ENCODE measurements around the gene SNED1.
A peak's percentile ranks its signal among the peaks of the same experiment; 100 is the strongest.

The SNED1 gene

DNA sequence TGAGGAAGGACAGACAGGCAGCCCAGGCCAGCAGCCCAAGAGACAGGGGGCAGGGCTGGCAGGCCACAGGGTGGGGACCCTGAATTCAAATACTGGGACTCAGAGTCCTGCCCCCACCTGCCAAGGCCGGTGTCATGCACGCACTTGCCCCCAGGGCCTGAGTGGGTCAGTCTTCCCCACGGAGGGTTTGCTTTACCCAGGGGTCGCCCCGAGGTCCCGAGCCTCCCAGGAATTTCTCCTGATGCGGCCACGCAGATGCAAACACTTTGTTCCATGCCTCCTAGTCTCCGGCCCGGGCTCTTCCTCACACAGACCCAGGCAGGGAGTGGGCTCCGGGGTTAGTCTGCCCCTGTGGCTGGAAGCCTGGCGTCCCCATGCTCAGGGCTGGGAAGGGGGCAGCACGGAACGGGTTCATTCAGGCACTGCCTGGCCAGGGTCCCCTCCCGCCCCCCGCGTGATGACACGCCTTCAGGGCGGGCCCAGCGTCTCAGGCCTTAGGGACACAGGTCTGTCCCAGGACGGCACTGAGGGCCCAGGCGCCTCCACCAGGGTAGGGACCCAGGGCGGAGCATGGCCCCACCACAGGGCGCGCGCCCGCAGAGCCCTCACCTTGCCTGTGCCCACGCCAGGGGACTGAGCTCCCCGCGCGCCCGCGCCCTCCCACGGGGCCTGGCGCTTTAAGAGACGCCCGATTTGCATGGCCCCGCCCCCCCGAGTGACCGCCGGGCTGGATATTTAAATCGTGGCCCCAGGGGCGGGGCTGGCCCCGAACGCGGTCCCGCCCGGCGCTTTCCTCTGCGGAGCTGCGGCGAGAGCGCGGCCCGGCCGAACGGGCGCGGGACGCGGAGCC is at the start of gene SNED1:
Gene SNED1 (plus strand): TSS at position 763 of the 850 bp plus-strand sequence. CDS start 220 bp downstream, outside the sequence.
- peak; percentile 96 for DNase-seq (ENCODE audit: low spot score)

DNA sequence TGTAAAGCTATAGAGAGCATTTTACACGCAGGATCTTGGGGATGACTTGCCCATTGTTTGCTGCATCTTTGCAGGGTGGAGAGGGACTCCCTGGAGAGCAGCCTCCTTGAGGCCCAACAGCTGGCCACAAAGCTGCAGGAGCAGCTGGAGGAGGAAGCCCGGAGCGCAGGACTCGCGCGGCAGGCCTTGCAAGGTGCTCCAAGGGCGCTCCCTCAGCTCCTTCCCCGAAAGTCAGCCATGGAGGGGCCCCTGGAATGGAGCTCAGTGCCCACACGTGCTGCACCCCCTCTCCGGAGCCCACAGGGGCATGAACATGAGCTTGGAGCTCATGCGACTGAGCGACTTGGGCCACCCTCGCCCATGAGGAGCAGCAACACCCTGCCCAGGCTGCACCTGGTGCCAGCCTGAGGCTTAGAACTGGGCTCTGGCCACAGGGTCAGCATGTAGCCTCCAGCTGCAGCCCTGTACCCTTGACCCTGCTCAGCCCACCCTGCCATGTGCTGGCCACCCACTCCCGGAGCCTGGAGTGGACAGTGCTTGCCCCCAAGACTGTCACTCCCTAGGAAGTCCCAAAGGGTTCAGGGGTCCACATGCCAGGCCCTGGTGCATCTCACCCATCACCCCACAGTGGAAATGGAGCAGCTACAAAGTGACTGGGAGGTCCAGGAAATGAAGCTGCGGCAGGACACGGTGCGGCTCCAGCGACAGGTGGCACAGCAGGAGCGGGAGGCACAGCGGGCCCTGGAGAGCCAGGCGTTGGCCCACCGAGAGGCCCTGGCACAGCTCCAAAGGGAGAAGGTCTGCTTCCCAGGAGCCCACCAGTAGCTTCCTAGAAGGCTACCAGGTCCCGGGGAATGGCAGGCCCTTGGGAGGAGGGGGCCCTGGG is 49.3 kb upstream of the SNED1 start:
- no peak for DNase-seq (ENCODE audit: low spot score)

DNA sequence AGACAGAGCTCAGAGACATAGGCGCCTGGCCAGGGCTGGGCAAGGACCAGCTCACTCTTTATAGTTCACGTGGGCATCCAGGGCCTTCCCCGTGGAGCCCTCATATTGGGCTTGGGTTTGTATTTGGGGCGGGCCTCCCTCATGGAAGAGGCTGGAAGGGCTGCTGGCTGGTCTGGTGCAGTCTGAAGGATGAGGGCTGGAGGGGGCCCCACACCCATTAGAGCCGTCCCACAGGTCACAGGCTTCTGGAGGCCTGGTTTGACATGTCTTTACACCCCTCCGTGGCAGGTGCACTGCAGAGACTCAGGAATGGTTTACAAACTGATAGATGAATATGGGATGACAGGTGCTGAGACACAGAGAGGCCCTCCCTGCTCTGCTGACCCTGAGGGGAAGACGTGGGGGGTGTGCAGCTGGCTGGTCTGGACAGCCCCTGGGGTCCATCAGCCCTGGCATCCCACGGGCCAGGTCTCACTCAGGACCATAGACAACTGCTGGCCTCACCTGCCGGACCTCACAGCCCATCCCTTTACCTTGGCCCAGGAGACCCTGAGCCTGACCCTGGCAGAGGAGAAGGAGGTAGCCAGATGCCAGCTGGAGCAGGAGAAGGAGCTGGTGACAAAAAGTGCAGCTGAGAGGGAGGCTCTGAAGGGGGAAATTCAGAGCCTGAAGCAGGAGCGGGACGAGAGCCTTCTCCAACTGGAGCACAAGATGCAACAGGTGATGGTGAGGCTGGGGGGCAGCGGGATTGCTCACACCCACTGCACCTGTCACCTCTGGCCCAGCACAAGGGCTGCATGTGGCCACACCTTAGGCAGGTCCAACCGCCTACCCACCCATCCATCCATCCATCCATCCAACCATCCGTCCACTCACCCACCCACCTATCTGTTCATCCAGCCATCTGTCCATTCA is 48.4 kb upstream of the SNED1 start:
- DNase-seq (ENCODE audit: low spot score): no peak

DNA sequence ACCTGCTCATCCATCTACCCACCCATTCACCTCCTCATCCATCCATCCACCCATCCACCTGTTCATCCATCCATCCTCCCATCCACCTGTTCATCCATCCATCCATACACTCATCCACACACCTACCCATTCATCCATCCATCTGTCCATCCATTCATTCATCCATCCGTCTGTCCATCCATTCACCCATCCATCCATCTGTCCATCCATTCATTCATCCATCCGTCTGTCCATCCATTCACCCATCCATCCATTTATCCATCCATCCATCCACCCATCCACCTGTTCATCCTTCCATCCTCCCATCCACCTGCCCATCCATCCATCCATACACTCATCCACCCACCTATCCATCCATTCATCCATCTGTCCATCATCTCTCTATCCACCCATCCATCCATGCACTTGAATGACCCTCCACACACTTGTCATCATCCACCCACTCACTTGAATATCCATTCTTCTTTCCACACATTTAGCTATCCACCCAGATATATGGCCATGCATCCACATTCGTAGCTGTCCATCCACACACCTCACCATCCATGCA is 47.3 kb upstream of the SNED1 start:
- DNase-seq (ENCODE audit: low spot score): no peak

DNA sequence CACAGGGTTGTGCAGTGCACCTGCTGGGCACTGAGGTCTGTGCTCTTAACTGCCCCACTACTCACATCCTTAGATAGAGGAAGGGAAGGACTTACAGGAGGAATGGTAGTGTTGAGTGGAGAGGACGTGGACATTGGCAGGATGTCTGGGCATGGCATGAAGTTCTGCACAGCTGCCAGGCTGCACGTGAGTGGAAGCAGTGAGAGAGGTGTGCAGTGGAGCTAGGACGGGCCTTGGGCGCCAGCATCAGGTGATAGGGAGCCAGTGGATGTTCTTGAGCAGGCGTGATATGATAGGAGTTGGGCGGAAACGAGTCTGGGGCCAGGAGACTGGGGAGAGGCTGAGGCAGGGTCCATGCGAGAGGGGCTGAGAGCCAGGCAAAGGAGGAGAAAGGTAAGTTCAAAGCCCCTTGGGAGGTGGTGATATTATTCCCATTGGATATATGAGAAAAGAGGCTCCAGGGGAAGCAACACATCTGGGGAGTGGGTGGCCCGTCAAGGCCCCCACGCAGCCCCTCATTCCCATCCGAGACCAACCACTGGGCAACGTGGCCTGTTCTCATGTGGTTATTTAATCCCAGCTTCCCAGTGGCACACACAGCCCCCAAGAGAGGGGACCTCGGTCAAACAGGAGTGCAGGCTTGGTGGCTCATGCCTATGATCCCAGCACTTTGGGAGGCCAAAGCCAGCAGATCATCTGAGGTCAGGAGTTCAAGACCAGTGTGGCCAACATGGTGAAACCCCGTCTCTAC is 45.7 kb upstream of the SNED1 start:
- DNase-seq (ENCODE audit: low spot score): no peak

DNA sequence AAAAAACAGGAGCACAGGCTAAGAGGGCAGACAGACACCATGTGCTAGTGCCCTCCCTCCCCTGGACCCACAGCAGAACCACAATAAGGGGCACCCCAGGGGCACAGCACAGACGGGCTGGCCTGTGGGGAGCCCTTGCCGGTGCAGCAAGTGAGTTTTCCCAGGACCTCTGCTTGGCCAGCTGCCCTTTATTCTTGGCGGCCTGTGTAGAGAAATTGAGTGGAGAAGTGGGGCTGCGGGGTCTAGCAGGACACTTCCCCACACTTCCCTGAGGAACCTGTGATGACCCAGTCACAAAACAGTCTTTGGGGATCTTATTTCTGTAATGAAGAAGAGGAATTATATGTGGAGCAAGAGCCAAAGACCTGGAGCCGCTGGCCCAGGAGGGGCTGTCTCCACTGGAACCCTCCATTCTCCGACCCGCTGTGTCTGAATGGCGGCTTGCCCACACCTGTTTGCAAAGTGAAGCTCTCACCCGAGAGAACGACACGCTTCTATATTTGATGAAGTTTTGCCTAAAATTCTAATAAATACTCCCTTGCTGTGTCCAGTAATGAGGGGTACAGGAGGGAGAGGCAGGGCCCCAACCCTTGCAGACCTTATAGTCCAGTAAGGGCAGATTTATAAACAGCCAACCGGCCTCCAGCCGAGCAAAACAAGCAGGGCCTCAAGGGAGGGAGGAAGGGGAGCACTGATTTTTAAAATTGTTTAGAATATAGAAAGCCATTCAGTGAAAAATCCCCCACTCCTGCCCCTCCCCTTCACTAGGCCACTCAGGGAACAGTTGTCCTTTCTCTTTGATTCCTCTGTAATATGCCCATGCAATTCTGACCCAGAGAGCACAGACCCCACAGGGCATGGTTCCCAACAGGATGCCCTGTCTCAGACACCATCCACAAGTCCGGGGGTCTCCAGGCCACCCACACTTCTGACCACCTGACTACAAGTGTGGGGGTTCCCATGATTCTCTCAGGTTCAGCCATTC is 44.7 kb upstream of the SNED1 start:
- DNase-seq (ENCODE audit: low spot score): no peak

DNA sequence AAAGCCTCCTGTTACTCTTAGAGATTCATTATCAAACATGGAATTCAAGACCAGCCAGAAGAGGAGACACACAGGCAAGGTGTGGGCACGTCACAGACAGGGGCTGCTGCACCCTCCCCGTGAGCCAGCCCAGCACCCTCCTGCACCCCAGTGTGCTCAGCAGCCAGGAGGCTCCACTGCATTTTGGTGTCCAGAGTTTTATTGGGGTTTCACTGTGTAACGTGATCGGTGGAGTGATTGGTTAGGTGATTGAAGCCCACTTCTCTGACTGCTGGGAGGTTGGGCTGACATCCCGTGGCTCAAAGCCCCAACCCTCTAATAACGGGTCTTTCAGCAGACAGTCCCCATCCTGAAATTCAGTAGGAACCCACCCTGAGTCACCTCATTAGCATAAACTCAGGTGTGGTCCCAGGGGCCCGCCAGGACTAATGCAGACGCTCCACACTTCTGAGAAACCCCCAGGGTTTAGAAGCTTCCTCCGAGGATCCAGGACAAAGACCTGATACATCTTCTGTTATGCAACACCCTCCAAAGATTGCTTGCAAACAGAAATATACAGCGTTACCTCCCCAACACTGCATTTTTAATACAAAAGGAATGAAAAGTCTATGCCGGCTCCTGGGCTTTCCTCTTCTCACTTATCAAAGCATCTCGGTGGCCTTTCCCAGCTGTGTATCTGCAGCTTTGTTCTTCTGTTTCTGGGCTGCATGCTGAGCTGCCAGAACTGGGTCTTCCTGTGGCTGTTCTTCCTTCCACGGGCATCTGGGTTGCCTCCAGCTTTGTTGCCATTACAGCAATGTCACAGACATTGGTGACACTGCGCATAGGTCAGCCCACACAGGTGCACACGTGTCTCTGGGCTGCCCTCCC is 43.7 kb upstream of the SNED1 start:
- DNase-seq (ENCODE audit: low spot score): no peak

DNA sequence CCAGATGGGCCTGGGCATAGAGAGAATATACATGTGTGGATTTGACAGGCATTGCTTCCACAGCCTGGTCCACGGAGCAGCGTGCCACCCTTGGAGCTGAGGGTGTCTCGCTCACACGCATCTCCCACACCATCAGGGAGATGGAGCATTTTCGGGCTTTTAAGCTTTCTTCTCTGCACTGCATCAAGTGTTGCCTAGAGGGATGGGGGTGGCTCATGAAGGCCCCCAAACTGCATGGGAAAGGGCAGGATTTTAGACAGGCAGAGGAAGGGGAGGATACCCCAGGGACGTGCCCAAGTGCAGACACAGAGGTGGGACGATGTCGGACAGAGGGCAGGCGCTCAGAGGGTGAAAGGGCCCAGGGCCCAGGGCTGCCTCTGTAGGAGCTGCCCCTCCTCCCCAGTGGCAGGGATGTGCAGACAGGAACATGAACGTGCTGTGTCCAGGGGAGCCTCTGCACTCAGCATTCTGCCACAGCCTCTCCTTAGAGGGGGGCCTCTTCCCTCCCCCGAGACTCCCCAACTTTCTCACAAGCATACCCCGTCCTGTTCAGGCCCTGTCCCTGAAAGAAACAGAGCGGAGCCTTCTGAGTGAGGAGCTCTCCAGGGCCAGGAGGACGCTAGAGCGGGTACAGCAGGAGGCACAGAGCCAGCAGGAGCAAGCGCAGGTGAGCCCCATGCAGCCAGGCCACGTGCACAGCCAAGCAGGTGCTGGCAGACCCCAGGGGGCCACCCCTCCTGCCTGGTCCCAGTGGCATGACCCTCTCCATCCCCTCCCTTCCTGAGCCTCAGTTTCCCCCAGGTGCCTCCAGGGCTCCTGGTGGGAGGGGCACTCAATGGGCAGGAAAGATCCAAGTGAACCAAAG is 42.9 kb upstream of the SNED1 start:
- DNase-seq (ENCODE audit: low spot score): no peak

DNA sequence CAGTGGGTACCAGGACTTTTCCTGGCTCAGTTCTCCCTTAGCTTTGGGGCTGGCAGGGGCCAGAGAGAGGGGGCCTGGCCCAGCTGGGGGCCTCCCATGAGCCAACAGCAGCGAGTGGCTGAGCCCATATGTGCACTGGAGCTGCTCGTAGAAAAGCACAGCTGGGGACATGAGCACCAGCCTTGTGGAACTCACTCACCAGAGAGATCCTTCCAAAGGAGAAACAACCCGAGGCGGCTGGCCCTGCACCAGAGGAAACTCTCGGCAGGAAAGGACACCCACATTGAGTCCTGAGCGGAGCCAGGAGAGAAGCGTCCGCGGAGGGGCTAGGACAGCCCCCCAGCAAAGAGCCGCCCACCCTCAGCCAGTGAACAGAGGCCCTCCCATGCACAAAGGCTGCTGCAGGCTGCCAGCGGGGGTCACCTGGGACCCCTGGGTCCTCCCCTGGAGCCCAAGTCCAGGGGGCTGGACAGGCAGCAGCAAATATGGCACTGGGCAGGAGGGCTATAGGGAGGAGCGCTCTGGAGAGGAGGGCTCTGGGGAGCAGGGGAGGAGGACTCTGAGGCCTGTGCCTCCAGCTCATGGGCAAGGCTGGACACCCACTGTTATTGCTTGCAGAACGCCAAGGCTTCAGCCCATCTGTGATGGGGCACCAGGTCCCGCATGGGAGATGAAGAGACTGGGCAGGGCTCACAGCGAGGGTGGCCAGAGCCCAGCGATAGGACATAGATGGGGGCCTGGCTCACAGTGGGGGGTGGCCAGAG is 42.1 kb upstream of the SNED1 start:
- DNase-seq (ENCODE audit: low spot score): no peak

DNA sequence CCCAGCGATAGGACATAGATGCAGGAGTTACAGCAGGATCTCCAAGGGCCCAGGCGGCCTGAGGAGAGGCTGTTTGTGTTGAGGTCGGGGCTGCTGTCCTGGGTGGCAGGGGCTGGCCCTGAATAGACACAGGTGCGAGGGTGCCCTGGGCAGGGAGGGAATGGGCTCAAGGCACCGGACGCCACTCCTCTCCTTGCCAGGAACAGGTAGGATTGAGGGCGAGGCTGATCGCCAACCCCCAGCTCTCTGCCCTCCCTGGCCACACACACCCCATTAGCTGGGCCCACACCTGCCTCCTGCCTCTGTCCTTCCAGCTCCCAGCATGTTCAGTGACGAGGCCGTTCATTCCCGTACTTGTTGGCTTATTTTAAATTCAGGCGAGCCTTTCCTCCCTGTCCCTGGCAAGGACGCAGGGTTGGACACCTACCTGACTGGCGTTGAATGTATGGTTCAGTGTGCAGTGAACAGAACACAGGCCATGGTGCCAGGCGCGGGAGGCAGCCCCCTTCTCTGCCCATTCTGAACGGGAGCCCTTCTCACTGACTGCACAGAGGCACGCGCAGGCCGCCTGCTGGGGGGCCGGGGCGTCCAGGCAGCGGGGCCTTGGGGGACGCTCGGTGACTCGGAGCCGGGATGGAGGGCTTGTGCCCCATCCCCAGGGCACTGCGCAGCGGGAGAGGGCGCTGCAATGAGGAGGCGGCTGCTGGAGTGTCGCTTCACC is 41.3 kb upstream of the SNED1 start:
- DNase-seq (ENCODE audit: low spot score): no peak

DNA sequence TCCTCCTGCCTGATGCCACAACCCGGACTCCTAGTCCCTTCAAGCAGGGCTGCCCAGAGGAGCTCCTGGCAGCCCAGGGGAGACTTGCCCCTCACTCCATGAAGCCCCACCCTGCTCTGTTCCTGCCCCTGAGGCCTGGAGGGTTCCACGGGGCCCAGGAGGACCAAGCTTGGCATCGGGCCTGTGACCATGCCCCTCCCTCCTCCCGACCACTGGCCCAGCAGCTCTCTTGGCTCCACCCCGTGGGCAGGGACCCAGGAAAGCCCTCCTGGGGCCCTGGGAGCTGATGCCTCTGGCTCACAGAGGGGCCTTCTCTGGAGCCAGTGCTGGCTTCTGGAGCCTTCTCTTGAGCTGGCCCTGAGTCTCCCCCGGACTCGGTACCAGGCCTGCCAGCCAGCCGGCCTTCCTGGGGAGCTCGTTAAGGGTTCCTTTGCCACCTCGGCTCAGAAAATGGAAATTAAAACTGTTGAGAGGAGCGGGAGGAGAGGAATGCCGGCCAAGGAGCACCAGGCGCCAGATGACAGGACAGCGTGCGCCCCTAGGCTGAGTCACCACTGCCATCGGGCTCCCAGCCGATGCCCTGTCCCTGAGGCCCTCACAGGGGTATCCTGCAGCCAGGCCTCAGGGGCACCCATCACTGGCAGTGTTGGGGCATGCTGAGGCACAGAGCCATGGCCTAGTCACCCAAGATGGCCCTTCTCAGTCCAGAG is 40.6 kb upstream of the SNED1 start:
- peak; percentile 44 for DNase-seq (ENCODE audit: low spot score)

DNA sequence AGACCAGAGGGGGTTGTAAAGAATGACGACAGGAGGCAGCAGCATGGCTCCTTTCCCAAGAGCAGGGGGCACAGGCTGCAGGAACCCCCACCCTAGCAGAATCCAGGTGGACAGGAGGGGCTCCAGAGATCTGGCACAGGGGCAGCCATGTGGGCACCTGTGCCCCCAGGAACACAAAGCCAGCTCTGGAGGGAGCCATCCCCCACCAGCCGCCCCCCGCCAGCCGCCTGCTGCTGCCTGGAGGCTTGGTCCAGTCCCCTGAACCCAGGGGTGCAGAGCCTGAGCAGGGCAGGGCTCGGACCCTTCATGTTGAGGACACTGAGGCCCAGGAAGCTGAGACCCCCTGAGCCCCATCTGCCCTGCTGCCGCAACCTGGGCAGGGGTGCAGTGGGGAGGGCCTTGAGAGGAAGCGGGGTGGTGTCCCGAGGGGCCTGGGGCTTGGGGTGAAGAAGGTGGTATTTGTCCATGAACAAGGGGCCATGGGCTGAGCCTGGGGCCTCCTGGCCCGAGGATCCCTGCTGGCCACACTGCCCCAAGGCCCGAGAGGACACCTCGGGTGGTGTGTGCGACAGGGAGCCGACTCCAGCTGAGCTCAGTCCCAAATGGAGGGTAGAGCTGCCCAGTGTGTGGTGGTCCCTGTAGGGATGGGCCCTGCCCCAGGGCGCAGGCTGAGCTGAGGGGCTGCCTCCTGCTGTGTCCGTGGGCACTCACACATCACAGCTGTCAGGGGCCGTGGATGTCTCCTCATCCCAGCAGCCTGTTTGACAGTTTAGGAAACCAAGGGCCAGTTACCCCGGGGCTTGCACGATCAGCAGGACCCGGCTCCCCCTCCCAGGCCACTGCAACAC is 39.8 kb upstream of the SNED1 start:
- DNase-seq (ENCODE audit: low spot score): no peak

DNA sequence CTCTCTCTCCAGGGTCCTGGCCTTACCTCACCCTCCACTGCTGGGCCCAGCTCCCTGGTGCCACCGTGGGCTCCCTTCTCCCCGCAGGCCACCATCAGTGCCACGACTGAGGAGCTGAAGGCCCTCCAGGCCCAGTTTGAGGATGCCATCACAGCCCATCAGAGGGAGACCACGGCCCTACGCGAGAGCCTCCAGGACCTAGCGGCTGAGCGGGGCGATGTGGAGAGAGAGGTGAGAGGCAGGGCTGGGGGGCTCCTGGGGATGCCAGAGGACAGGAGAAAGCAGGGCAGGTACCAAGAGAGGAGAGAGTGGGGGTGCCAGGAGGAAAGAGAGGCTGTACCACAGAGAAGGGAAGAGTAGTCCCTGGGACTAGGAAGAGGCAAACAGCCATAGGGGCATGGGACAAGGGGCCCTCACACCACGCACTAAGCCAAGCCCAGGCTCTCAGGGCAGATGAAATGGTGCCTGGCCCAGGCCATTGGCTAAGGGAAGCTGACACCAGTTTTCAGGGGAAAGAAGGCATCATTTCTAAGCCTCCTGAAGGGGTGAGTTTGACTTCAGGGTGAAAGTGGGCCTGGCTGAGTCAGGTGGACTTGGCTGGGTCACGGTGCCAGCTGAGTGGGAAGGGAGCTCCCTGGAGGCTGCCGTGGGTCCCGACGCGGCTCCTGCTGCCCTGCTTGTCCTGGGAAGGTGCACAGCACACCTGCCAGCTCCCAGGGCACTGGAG is 39.0 kb upstream of the SNED1 start:
- no peak for DNase-seq (ENCODE audit: low spot score)

DNA sequence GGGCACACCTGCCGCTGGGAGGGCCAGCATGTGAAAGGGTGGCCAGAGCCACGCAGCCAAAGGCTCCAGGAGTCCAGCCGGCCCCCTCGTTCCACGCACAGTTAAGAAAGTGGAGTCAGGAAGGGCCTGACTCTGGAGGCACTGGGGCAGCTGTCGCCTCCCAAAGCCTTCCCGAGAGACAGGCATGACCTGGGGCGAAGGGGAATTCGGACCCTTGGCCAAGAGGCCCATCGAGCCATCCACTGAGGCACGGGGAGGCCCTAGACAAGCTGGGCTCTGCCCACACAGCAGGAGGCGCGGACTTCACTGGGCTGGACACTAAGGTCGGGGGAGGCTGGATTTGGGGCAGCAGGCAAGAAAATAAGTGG is 38.5 kb upstream of the SNED1 start:
- no peak for DNase-seq (ENCODE audit: low spot score)
